ENCODE data around the gene ABCG1. TPM values are rescaled to one million over a fixed set of nuclear protein-coding genes. Genes with fewer than 3 reads are reported as not detected.

The ABCG1 gene
- total and polyA plus RNA-seq, 2 donors (not counting 3 experiments of a cell fraction or from before 2014, with no cell fraction given) = 6.7 to 19.6 TPM

- H3K4me2 ChIP-seq (ENCODE audit: insufficient read depth, low read length) = no peak overlapping the region
- intact Hi-C loops (cut with micrococcal nuclease) = no loop called here
- H2AFZ ChIP-seq (ENCODE audit: low read depth, low read length) = no peak overlapping the region
- dilution Hi-C loops (cut with MboI; ENCODE audit: extremely low pct_ligation_motif_present, low sequenced_read_pairs) = no loop called here
- ChIA-PET POLR2A (no interaction called here), CTCF (no interaction called here)
- DNase-seq (ENCODE audit: low read depth, low spot score) (no peak), FAIRE-seq (no peak)
- no peak overlapping the region for H3K4me3 ChIP-seq (replicated peaks in 1 of 3; ENCODE audit: insufficient read depth in 1 of 3, low read depth in 1 of 3, low read length in 3 of 3)
- no peak overlapping the region for H3K9ac ChIP-seq (replicated peaks; ENCODE audit: extremely low read depth, insufficient read depth, low read length)
- no peaks in the 10 kb centered on the region for H3K79me2 ChIP-seq (ENCODE audit: control insufficient read depth, insufficient read depth, low read length)
- no peaks in the 10 kb centered on the region for H3K36me3 ChIP-seq (ENCODE audit: control insufficient read depth in 2 of 2, extremely low read depth in 1 of 2, insufficient read depth in 2 of 2, low read length in 2 of 2)
- BruUV-seq (replicated peaks) = no TSS peak
- H3K27me3 ChIP-seq (ENCODE audit: control insufficient read depth in 2 of 2, insufficient read depth in 2 of 2, low read length in 2 of 2) = no peaks in the 10 kb centered on the region
- no peak overlapping the region for H3K27ac ChIP-seq (ENCODE audit: insufficient read depth, low read depth, low read length)
- TF ChIP-seq CTCF (IDR thresholded peaks at IDR 0.05; ENCODE audit: extremely low read depth in 1 of 2, insufficient read depth in 1 of 2, low read depth in 1 of 2, low read length in 2 of 2) (no peak), GATA2 (IDR thresholded peaks at IDR 0.05; ENCODE audit: insufficient read depth, insufficient read length, low read depth, low read length) (no peak), POLR2AphosphoS5 (IDR thresholded peaks at IDR 0.05; ENCODE audit: insufficient read depth, low read depth, low read length) (no peak), POLR2A (IDR thresholded peaks at IDR 0.05; ENCODE audit: low read depth, low read length) (no peak), MAX (IDR thresholded peaks at IDR 0.05; ENCODE audit: insufficient read depth, insufficient read length) (no peak), EZH2 (IDR thresholded peaks at IDR 0.05; ENCODE audit: borderline replicate concordance, low read depth, low read length, severe bottlenecking) (no peak), JUN (IDR thresholded peaks at IDR 0.05; ENCODE audit: borderline replicate concordance, insufficient read depth, insufficient read length, low read depth) (no peak), FOS (IDR thresholded peaks at IDR 0.05; ENCODE audit: borderline replicate concordance, insufficient read depth, low read length) (no peak), MYC (IDR thresholded peaks at IDR 0.05; ENCODE audit: low read depth, low read length) (no peak)
- no peaks in the 10 kb centered on the region for H3K9me1 ChIP-seq (replicated peaks; ENCODE audit: control insufficient read depth, extremely low read depth, insufficient read depth, low read length)
- H3K9me3 ChIP-seq (replicated peaks; ENCODE audit: control insufficient read depth, insufficient read depth, low read length) = no peaks in the 10 kb centered on the region
- peaks cover 25% of the 10 kb centered on the region for H3K4me1 ChIP-seq (ENCODE audit: control insufficient read depth, extremely low read depth, insufficient read depth, low read length)
- H4K20me1 ChIP-seq (replicated peaks; ENCODE audit: control insufficient read depth, extremely low read depth, insufficient read depth, low read length) = no peaks in the 10 kb centered on the region
Measured at GRCh38 chr21:42265231-42265812, 46.4 kb downstream of the ABCG1 start.

Data from endothelial cell of umbilical vein (primary cell).